ENCODE results near the gene VRTN.

DNA sequence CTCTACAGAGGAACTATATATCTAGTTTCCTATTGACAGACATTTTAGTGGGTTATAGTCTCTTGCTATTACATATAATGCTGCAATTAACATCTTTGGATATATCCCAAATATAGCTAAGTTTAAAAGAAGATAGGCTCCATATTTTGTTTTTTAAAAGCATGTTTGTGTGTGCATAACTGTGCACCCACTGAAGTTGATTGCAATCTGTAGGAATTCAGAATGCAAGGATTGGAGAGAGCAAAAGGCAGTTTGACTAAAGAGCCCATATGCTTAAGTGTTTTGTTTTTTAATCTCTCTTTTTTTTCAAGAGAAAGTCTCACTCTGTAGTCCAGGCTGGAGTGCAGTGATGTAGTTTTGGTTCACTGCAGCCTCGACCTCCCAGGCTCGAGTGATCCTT is 36.1 kb upstream of the VRTN start:
- no peak for TF ChIP-seq POLR2A (IDR thresholded peaks at IDR 0.05)
- TF ChIP-seq, protein P1, sequence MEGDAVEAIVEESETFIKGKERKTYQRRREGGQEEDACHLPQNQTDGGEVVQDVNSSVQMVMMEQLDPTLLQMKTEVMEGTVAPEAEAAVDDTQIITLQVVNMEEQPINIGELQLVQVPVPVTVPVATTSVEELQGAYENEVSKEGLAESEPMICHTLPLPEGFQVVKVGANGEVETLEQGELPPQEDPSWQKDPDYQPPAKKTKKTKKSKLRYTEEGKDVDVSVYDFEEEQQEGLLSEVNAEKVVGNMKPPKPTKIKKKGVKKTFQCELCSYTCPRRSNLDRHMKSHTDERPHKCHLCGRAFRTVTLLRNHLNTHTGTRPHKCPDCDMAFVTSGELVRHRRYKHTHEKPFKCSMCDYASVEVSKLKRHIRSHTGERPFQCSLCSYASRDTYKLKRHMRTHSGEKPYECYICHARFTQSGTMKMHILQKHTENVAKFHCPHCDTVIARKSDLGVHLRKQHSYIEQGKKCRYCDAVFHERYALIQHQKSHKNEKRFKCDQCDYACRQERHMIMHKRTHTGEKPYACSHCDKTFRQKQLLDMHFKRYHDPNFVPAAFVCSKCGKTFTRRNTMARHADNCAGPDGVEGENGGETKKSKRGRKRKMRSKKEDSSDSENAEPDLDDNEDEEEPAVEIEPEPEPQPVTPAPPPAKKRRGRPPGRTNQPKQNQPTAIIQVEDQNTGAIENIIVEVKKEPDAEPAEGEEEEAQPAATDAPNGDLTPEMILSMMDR (IDR thresholded peaks at IDR 0.05) = no peak

Measured in tibial nerve (tissue), 3 donors.